HAP-1 (cell line): ENCODE data around the gene BTF3.
"Not testable (repeated sequence)": the region's sequence is repeated elsewhere in the genome, so short reads cannot be mapped to it uniquely, and the experiment has no call there.

ENCODE experiments used
- DNase-seq, 2 experiments: peaks; one replicate each; pipeline ENCODE4 v3.0.0-alpha.2; 2016 to 2020; ENCODE audit warnings: low spot score in 2 of 2
- H3K27me3 ChIP-seq: fragments of 250-450 bp; sonication (Bioruptor Pico); 2 replicates; pipeline ENCODE4 v1.5.1; 2020; ENCODE audit warnings: low read depth, mild to moderate bottlenecking, moderate library complexity
- H3K36me3 ChIP-seq: fragments of 250-450 bp; sonication (Bioruptor Pico); replicated peaks from 2 replicates; pipeline ENCODE4 v1.5.1; 2020; ENCODE audit warnings: mild to moderate bottlenecking
- H3K4me1 ChIP-seq: fragments of 250-450 bp; sonication (Bioruptor Pico); 2 replicates; pipeline ENCODE4 v1.5.1; 2020; ENCODE audit warnings: mild to moderate bottlenecking
- H3K4me3 ChIP-seq: fragments of 250-450 bp; sonication (Bioruptor Pico); 2 replicates; pipeline ENCODE4 v1.5.1; 2020; ENCODE audit warnings: mild to moderate bottlenecking, moderate library complexity
- H3K9me3 ChIP-seq: fragments of 250-450 bp; sonication (Bioruptor Pico); 2 replicates; pipeline ENCODE4 v1.5.1; 2020; ENCODE audit warnings: mild to moderate bottlenecking, moderate library complexity
- in situ Hi-C: fragments of 300-500 bp; cut with MboI; formaldehyde crosslinking; loops from 3 replicates; pipeline ENCODE4 v1.14.3; 2020; ENCODE audit warnings: low sequenced_read_pairs, inconsistent platforms, mixed read lengths

The BTF3 gene

DNA sequence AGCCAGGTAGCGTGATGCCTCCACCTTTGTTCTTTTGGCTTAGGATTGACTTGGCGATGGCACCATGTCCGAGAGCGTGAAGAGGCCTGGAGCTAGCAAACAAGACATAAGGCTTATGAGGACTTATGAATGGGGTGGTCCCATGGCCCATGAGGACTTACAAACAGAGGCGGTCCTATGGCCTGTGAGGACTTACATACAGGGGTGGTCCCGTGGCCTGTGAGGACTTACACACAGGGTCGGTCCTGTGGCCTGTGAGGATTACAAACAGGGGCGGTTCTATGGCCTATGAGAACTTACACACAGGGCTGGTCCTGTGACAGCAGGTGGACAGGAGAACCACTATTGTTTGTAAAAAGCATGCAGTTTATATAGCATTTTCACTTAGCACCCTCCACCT is 28.4 kb upstream of the BTF3 start:
- in situ Hi-C loops: no loop called here
- Histone ChIP-seq H3K4me1 (peaks cover 12% of the 10 kb centered on the region), H3K27me3 (no peaks in the 10 kb centered on the region), H3K9me3 (no peaks in the 10 kb centered on the region), H3K4me3 (no peak overlapping the region), H3K36me3 (no peaks in the 10 kb centered on the region)
- DNase-seq: no peak

GRCh38 chr5:73471654-73472053 is 26.6 kb upstream of the BTF3 start:
- Histone ChIP-seq H3K9me3 (no peaks in the 10 kb centered on the region), H3K4me1 (peaks cover 4% of the 10 kb centered on the region), H3K36me3 (no peaks in the 10 kb centered on the region), H3K27me3 (no peaks in the 10 kb centered on the region), H3K4me3 (no peak overlapping the region)
- in situ Hi-C loops: no loop called here
- no peak for DNase-seq

GRCh38 chr5:73472116-73472515 is 26.1 kb upstream of the BTF3 start:
- H3K4me1 ChIP-seq: no peaks in the 10 kb centered on the region; the same call in 1 of the 2 replicates
- in situ Hi-C loops: no loop called here

GRCh38 chr5:73480500-73480899 is 17.7 kb upstream of the BTF3 start:
- no peaks in the 10 kb centered on the region for H3K4me1 ChIP-seq
- no peaks in the 10 kb centered on the region for H3K9me3 ChIP-seq
- in situ Hi-C loops: no loop called here
- H3K36me3 ChIP-seq: no peaks in the 10 kb centered on the region
- no peak for DNase-seq
- H3K27me3 ChIP-seq: no peaks in the 10 kb centered on the region
- H3K4me3 ChIP-seq: no peak overlapping the region

More at GRCh38 chr5:73472116-73472515, 26.1 kb upstream of the BTF3 start:
- no peaks in the 10 kb centered on the region for H3K9me3 ChIP-seq
- no peaks in the 10 kb centered on the region for H3K27me3 ChIP-seq
- DNase-seq: no peak
- H3K36me3 ChIP-seq: no peaks in the 10 kb centered on the region
- no peak overlapping the region for H3K4me3 ChIP-seq

- Histone ChIP-seq H3K27me3 (no peaks in the 10 kb centered on the region), H3K36me3 (no peaks in the 10 kb centered on the region), H3K4me1 (no peaks in the 10 kb centered on the region), H3K9me3 (no peaks in the 10 kb centered on the region), H3K4me3 (no peak overlapping the region)
- in situ Hi-C loops: no loop called here
- no peak for DNase-seq
Observed at GRCh38 chr5:73482383-73483136, 15.7 kb upstream of the BTF3 start.

DNA sequence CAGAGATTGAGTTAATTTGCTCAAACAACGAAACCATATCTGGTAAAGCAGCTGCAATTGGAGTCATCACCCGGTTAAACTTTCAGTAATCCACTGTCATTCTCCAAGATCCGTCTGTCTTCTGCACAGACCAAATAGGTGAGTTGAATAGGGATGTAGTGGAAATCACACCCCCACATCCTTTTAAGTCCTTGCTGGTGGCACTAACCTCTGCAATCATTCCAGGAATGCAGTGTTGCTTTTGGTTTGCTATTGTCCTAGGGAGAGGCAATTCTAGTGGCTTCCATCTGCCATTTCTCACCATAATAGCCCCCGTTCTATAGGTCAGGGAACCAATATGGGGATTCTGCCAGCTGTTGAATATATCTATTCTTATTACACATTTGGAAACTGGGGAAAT is 14.6 kb upstream of the BTF3 start:
- Histone ChIP-seq H3K27me3 (no peaks in the 10 kb centered on the region), H3K36me3 (no peaks in the 10 kb centered on the region), H3K4me3 (no peak overlapping the region), H3K9me3 (no peaks in the 10 kb centered on the region), H3K4me1 (no peaks in the 10 kb centered on the region)
- in situ Hi-C loops: no loop called here
- DNase-seq: no peak

- no peaks in the 10 kb centered on the region for H3K4me1 ChIP-seq
- DNase-seq: no peak
- no peak overlapping the region for H3K4me3 ChIP-seq
- no peaks in the 10 kb centered on the region for H3K27me3 ChIP-seq
- H3K36me3 ChIP-seq: no peaks in the 10 kb centered on the region
- in situ Hi-C loops: no loop called here
- no peaks in the 10 kb centered on the region for H3K9me3 ChIP-seq
Observed at GRCh38 chr5:73484511-73484910, 13.7 kb upstream of the BTF3 start.

DNA sequence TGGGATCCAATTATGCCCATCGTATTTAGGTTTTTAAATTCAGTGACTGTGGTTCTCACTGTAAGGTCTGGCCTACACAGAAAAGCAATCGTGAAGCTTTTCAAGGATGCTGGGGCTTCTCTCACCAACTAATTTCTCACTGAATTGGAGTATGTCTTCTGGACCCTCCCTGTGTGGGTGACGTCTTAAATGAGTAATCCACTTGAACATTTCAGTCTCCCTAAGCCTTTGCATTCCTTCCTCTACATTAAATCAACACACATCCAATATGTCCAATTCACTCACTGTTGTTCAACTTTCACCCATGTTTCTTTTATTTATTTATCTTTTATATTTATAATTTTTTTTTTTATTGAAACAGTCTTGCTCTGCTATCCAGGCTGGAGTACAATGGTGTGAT is 12.5 kb upstream of the BTF3 start:
- H3K27me3 ChIP-seq: no peaks in the 10 kb centered on the region
- in situ Hi-C loops: no loop called here
- DNase-seq: no peak
- no peaks in the 10 kb centered on the region for H3K4me1 ChIP-seq
- H3K9me3 ChIP-seq: no peaks in the 10 kb centered on the region
- no peaks in the 10 kb centered on the region for H3K36me3 ChIP-seq
- no peak overlapping the region for H3K4me3 ChIP-seq

DNA sequence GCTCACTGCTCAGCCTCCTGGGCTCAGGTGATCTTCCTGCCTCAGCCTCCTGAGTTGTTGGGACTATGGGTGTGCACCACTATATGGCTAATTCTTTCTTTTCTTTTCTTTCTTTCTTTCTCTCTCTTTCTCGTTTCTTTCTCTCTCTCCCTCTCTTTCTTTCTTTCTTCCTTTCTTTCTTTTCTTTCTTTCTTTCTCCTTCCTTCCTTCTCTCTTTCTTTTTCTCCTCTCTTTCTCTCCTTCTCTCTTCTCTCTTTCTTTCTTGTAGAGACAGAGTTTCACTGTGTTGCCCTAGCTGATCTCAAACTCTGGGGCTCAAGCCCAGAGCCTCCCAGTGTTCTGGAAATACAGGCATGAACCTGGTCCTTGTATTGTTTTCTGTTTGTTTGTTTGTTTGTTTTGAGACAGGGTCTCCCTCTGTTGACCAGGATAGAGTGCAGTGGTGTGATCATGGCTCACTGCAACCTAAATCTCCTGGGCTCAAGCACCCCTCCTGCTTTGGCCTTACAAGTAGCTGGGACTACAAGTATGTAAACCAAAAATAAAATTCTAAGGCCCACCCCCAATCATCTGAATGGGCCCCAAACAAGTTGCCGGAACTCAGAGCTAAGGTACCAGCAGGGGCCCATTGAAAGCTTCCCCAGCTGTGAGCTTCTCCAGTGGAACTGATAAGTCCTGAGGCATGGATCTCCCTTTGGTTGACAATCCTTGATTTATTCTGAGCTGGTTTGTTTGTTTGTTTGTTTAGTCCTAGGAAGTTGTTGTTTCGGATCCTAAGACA is 11.9 kb upstream of the BTF3 start:
- no peaks in the 10 kb centered on the region for H3K4me1 ChIP-seq
- H3K4me3 ChIP-seq: no peak overlapping the region
- no peaks in the 10 kb centered on the region for H3K36me3 ChIP-seq
- in situ Hi-C loops: no loop called here
- H3K9me3 ChIP-seq: no peaks in the 10 kb centered on the region
- H3K27me3 ChIP-seq: no peaks in the 10 kb centered on the region
- no peak for DNase-seq

DNA sequence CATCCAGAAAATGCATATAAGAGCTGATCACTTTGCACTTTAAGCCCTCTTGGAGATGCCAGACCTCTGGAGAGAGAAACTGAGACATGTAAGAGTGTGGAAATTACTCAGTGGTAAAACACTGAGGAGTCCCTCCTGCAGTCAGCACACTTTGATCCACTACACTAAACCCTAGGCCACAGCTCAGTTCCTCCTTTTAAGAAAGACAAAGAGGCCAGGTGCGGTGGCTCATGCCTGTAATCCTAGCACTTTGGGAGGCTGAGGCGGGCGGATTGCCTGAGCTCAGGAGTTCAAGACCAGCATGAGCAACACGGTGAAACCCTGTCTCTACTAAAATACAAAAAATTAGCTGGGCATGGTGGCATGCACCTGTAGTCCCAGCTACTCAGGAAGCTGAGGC is 11.0 kb upstream of the BTF3 start:
- H3K4me1 ChIP-seq, DNase-seq, H3K4me3 ChIP-seq, H3K27me3 ChIP-seq, H3K9me3 ChIP-seq, H3K36me3 ChIP-seq, in situ Hi-C loops: not testable (repeated sequence)

DNA sequence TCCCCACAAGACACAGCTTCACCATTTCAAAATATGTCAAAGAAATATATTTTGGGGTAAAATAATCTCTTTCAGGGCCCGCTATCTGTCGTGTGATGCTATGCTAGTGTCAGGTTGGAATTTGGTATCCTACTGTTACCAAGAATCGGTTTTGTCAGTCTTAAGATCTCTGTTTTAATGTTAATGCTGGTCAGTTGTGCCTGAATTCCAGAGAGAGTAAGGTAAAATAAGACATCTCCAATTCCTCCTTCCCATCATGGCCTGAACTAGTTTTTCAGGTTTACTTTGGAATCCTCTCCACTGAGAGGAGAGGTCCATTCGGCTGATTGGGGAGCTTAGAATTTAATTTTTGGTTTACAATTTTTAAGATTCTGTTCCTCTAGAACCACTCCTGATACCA is 10.4 kb upstream of the BTF3 start:
- Histone ChIP-seq H3K36me3 (no peaks in the 10 kb centered on the region), H3K4me3 (no peak overlapping the region), H3K27me3 (no peaks in the 10 kb centered on the region), H3K4me1 (no peaks in the 10 kb centered on the region), H3K9me3 (no peaks in the 10 kb centered on the region)
- DNase-seq: no peak
- in situ Hi-C loops: no loop called here

GRCh38 chr5:73488806-73489205 is 9.4 kb upstream of the BTF3 start:
- H3K4me1 ChIP-seq: no peaks in the 10 kb centered on the region
- H3K27me3 ChIP-seq: no peaks in the 10 kb centered on the region
- no peaks in the 10 kb centered on the region for H3K9me3 ChIP-seq
- in situ Hi-C loops: no loop called here
- DNase-seq: no peak
- H3K4me3 ChIP-seq: no peak overlapping the region
- H3K36me3 ChIP-seq: no peaks in the 10 kb centered on the region

GRCh38 chr5:73490088-73490487 is 8.2 kb upstream of the BTF3 start:
- Histone ChIP-seq H3K36me3 (no peaks in the 10 kb centered on the region), H3K4me3 (no peak overlapping the region), H3K27me3 (no peaks in the 10 kb centered on the region), H3K4me1 (no peaks in the 10 kb centered on the region), H3K9me3 (no peaks in the 10 kb centered on the region)
- in situ Hi-C loops: no loop called here
- DNase-seq: no peak

DNA sequence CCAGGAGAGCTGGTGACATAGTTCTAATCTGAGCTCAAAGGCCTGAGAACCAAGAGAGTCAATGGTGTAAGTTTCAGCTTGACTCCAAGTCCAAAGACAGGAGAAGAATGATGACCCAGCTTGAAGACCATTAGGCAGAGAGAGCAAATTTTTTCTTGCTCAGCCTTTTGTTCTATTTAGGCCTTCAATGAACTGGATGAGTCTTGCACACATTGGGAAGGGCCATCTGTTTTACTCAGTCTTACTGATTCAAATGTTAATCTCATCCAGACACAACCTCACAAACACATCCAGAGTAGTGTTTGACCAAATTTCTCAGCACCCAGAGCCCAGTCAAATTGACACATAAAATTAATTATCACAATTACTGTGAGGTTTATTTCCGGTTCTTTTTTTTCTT is 7.1 kb upstream of the BTF3 start:
- H3K27me3 ChIP-seq: no peaks in the 10 kb centered on the region
- no peaks in the 10 kb centered on the region for H3K4me1 ChIP-seq
- H3K36me3 ChIP-seq: no peaks in the 10 kb centered on the region
- DNase-seq: no peak
- H3K9me3 ChIP-seq: no peaks in the 10 kb centered on the region
- no peak overlapping the region for H3K4me3 ChIP-seq
- in situ Hi-C loops: no loop called here
